ENCODE data around the gene TRIO.

DNA sequence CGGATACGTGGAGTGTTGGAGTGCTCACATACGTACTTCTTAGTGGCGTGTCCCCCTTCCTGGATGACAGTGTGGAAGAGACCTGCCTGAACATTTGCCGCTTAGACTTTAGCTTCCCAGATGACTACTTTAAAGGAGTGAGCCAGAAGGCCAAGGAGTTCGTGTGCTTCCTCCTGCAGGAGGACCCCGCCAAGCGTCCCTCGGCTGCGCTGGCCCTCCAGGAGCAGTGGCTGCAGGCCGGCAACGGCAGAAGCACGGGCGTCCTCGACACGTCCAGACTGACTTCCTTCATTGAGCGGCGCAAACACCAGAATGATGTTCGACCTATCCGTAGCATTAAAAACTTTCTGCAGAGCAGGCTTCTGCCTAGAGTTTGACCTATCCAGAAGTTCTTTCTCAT, 364.9 kb downstream of the TRIO start:
- TF ChIP-seq EZH2 (IDR thresholded peaks at IDR 0.05) (no peak), POLR2AphosphoS5 (IDR thresholded peaks at IDR 0.05; ENCODE audit: borderline replicate concordance, low read depth, low read length) (no peak)
